ENCODE data around the gene PLCB1. TPM values are rescaled to one million over a fixed set of nuclear protein-coding genes. Genes with fewer than 3 reads are reported as not detected.
A peak's percentile ranks its signal among the peaks of the same experiment; 100 is the strongest.

The PLCB1 gene
- total and polyA plus RNA-seq, 2 experiments from 2014 or later: 8.0 to 17.6 TPM

GRCh38 chr20:8229090-8229489 is 97.0 kb downstream of the PLCB1 start:
- no peak for DNase-seq (ENCODE audit: low read depth in 1 of 2, low spot score in 1 of 2)
- no peak overlapping the region for H3K27ac ChIP-seq
- no peak for TF ChIP-seq CTCF (IDR thresholded peaks at IDR 0.05; ENCODE audit: low read depth, low read length)

DNA sequence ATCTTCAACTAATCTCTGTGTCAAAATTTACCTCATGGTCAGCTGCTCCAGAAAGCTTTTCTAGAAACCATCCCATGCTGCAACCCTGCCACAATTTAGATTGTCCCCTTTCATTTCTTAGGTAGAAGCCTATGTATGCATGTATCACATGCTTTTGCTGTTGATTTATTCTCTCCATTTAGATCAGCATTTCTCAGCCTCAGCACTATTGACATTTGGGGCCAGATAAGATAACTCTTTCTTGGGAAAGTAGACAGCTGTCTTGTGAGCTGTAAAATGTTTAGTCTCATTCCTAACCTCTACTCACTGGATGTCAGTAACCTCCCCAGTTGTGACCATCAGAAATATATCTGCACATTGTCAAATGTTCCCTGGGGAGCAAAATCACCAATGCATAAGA is 99.0 kb downstream of the PLCB1 start:
- Histone ChIP-seq H3K27me3 (no peaks in the 10 kb centered on the region), H3K4me1 (ENCODE audit: low read depth) (peaks cover 22% of the 10 kb centered on the region), H3K36me3 (no peaks in the 10 kb centered on the region), H3K4me3 (no peak overlapping the region), H3K27ac (no peak overlapping the region), H3K9me3 (ENCODE audit: low read depth) (no peaks in the 10 kb centered on the region)
- no peak for DNase-seq (ENCODE audit: low read depth in 1 of 2, low spot score in 1 of 2)
- TF ChIP-seq CTCF (IDR thresholded peaks at IDR 0.05; ENCODE audit: low read depth, low read length): no peak

More at GRCh38 chr20:8229090-8229489, 97.0 kb downstream of the PLCB1 start:
- H3K4me1 ChIP-seq (ENCODE audit: low read depth): peaks cover 10% of the 10 kb centered on the region
- H3K36me3 ChIP-seq: no peaks in the 10 kb centered on the region
- no peak overlapping the region for H3K4me3 ChIP-seq
- H3K9me3 ChIP-seq (ENCODE audit: low read depth): no peaks in the 10 kb centered on the region
- H3K27me3 ChIP-seq: no peaks in the 10 kb centered on the region

GRCh38 chr20:8232332-8232731 is 100.3 kb downstream of the PLCB1 start:
- H3K9me3 ChIP-seq (ENCODE audit: low read depth): no peaks in the 10 kb centered on the region
- no peak overlapping the region for H3K4me3 ChIP-seq
- no peaks in the 10 kb centered on the region for H3K36me3 ChIP-seq
- no peaks in the 10 kb centered on the region for H3K27me3 ChIP-seq
- no peak for DNase-seq (ENCODE audit: low read depth in 1 of 2, low spot score in 1 of 2)
- TF ChIP-seq CTCF (IDR thresholded peaks at IDR 0.05; ENCODE audit: low read depth, low read length): no peak
- H3K27ac ChIP-seq: no peak overlapping the region
- peaks cover 22% of the 10 kb centered on the region for H3K4me1 ChIP-seq (ENCODE audit: low read depth)

DNA sequence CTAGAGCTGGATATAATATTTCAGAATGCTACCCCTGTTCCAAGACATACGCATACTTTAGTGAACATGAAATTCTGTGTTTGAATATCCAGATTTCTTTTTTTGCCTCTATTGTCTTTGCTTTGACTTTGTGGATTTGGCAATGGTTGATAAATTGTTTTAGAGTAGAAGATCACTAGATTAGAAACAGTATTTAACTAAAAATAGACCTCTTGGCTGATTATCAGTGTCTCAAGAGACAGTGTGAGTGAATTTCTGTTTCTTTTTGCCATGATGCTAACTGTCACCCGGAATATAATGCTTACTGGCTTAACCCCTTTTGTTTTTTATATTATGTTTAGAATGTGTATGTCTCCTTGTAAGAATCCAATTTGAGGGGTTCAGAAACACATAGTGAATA is 102.5 kb downstream of the PLCB1 start:
- Histone ChIP-seq H3K27ac (peak overlapping the region; percentile 63), H3K36me3 (no peaks in the 10 kb centered on the region), H3K4me3 (no peak overlapping the region), H3K4me1 (ENCODE audit: low read depth) (peaks cover 22% of the 10 kb centered on the region), H3K9me3 (ENCODE audit: low read depth) (no peaks in the 10 kb centered on the region), H3K27me3 (no peaks in the 10 kb centered on the region)
- no peak for TF ChIP-seq CTCF (IDR thresholded peaks at IDR 0.05; ENCODE audit: low read depth, low read length)
- DNase-seq (ENCODE audit: low read depth in 1 of 2, low spot score in 1 of 2): no peak

DNA sequence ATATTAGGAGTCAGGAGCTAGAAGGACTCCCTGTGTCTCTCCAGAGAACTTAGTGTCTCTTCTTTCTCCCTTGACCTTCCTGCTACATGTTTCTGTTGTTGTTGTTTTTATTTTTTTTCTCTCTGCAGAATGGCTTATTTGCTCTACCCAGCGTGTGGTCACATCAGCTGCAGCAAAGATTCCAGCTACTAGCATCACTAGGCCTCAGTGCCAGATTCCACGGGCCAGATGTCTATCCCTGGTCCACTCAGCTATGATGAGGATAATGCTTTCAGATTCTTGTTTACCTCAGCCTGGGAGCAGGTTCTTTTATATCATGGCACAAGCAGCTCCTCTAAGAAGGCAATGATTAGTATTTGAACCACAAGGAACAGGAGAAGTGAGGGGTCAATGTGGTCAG is 110.0 kb downstream of the PLCB1 start:
- Histone ChIP-seq H3K4me1 (ENCODE audit: low read depth) (peaks cover 15% of the 10 kb centered on the region), H3K27ac (no peak overlapping the region), H3K9me3 (ENCODE audit: low read depth) (no peaks in the 10 kb centered on the region), H3K27me3 (no peaks in the 10 kb centered on the region), H3K36me3 (no peaks in the 10 kb centered on the region), H3K4me3 (no peak overlapping the region)
- no peak for TF ChIP-seq CTCF (IDR thresholded peaks at IDR 0.05; ENCODE audit: low read depth, low read length)
- DNase-seq (ENCODE audit: low read depth in 1 of 2, low spot score in 1 of 2): no peak
